Activated naive CD4-positive, alpha-beta T cell treated with anti-CD3 and anti-CD28 coated beads, Interleukin-2, amount 10 ng/mL, durations not matched to agents 7 days and 5 days (primary cell): ENCODE measurements around the gene RNF151.
"Not testable (repeated sequence)": the region's sequence is repeated elsewhere in the genome, so short reads cannot be mapped to it uniquely, and the experiment has no call there.

Source experiments
- CTCF ChIA-PET: fragments of 350-600 bp; sonication (Branson Sonifier 250); formaldehyde crosslinking; loops from one replicate; lab custom pipeline; 2021; ENCODE audit warnings: antibody characterized with exemption; lab: Charles Lee
- DNase-seq: peaks from one replicate; pipeline ENCODE4 v3.0.0-alpha.2; 2020
- H3K27ac Mint-ChIP-seq: one replicate; pipeline ENCODE4 v1.8.0; 2021; ENCODE audit warnings: mild to moderate bottlenecking, moderate library complexity, mixed read lengths
- H3K27me3 Mint-ChIP-seq: one replicate; pipeline ENCODE4 v1.8.0; 2021; ENCODE audit warnings: mild to moderate bottlenecking, mixed read lengths
- H3K36me3 Mint-ChIP-seq: one replicate; pipeline ENCODE4 v1.8.0; 2021; ENCODE audit warnings: mixed read lengths
- H3K4me1 Mint-ChIP-seq: one replicate; pipeline ENCODE4 v1.8.0; 2021; ENCODE audit warnings: mixed read lengths
- H3K4me3 Mint-ChIP-seq: one replicate; pipeline ENCODE4 v1.8.0; 2021; ENCODE audit warnings: mild to moderate bottlenecking, moderate library complexity, mixed read lengths
- H3K9me3 Mint-ChIP-seq: one replicate; pipeline ENCODE4 v1.8.0; 2021; ENCODE audit warnings: mixed read lengths

RNF151 gene

GRCh38 chr16:2004795-2005517, 38.3 kb downstream of the RNF151 start:
- peaks cover 45% of the 10 kb centered on the region for H3K4me1 Mint-ChIP-seq
- H3K4me3 Mint-ChIP-seq: no peak overlapping the region
- CTCF ChIA-PET: interaction anchor here (0.7 to 2.3 kb wide), 12 partner anchors 8 to 246 kb away, joined by 3 to 18 read pairs (median 4); partner anchors contain the start of genes ECI1, GFER, RAB26 and RPS2

GRCh38 chr16:2005646-2006045, 39.0 kb downstream of the RNF151 start:
- Mint-ChIP-seq H3K36me3 (peaks cover 23% of the 10 kb centered on the region), H3K4me3 (no peak overlapping the region), H3K27ac (no peak overlapping the region), H3K9me3 (no peaks in the 10 kb centered on the region), H3K27me3 (no peaks in the 10 kb centered on the region), H3K4me1 (peaks cover 51% of the 10 kb centered on the region)
- no peak for DNase-seq
- CTCF ChIA-PET: interaction anchor here (0.7 to 1.8 kb wide), 2 partner anchors 142 to 245 kb away, joined by 3 to 10 read pairs; partner anchors contain the start of genes ECI1 and RAB26

More at GRCh38 chr16:2004795-2005517, 38.3 kb downstream of the RNF151 start:
- Mint-ChIP-seq H3K36me3 (peaks cover 23% of the 10 kb centered on the region), H3K27me3 (no peaks in the 10 kb centered on the region), H3K9me3 (no peaks in the 10 kb centered on the region), H3K27ac (peak overlapping the region; percentile 55)
- no peak for DNase-seq

GRCh38 chr16:2006317-2006716, 39.7 kb downstream of the RNF151 start:
- DNase-seq: no peak
- no peaks in the 10 kb centered on the region for H3K9me3 Mint-ChIP-seq
- H3K36me3 Mint-ChIP-seq: peaks cover 16% of the 10 kb centered on the region
- CTCF ChIA-PET: no interaction called here
- H3K4me3 Mint-ChIP-seq: no peak overlapping the region
- H3K27ac Mint-ChIP-seq: no peak overlapping the region
- H3K27me3 Mint-ChIP-seq: no peaks in the 10 kb centered on the region
- H3K4me1 Mint-ChIP-seq: peaks cover 51% of the 10 kb centered on the region

- peaks cover 51% of the 10 kb centered on the region for H3K4me1 Mint-ChIP-seq
- H3K4me3 Mint-ChIP-seq: peak overlapping the region; percentile 86
- peaks cover 11% of the 10 kb centered on the region for H3K36me3 Mint-ChIP-seq
- no peak for DNase-seq
- peak overlapping the region; percentile 92 for H3K27ac Mint-ChIP-seq
- no peaks in the 10 kb centered on the region for H3K9me3 Mint-ChIP-seq
- CTCF ChIA-PET: interaction anchor here (2.0 kb wide), 1 partner anchor 133 kb away, joined by 8 read pairs; no protein-coding TSS in a partner anchor
- no peaks in the 10 kb centered on the region for H3K27me3 Mint-ChIP-seq
Observed at GRCh38 chr16:2007081-2007836, 40.6 kb downstream of the RNF151 start.

- H3K9me3 Mint-ChIP-seq: no peaks in the 10 kb centered on the region
- H3K4me1 Mint-ChIP-seq: peaks cover 51% of the 10 kb centered on the region
- peak overlapping the region; percentile 86 for H3K4me3 Mint-ChIP-seq
- CTCF ChIA-PET: interaction anchor here (2.0 kb wide), 1 partner anchor 132 kb away, joined by 8 read pairs; no protein-coding TSS in a partner anchor
- H3K36me3 Mint-ChIP-seq: peaks cover 9% of the 10 kb centered on the region
- peak overlapping the region; percentile 92 for H3K27ac Mint-ChIP-seq
- H3K27me3 Mint-ChIP-seq: no peaks in the 10 kb centered on the region
- DNase-seq: peak; percentile 52
Observed at GRCh38 chr16:2008009-2008526, 41.4 kb downstream of the RNF151 start.

GRCh38 chr16:2008631-2009163, 42.0 kb downstream of the RNF151 start:
- DNase-seq: peak; percentile 57
- peaks cover 8% of the 10 kb centered on the region for H3K36me3 Mint-ChIP-seq
- no peaks in the 10 kb centered on the region for H3K27me3 Mint-ChIP-seq
- peak overlapping the region; percentile 92 for H3K27ac Mint-ChIP-seq
- CTCF ChIA-PET: interaction anchor here (2.0 kb wide), 1 partner anchor 132 kb away, joined by 8 read pairs; no protein-coding TSS in a partner anchor
- H3K4me1 Mint-ChIP-seq: peaks cover 51% of the 10 kb centered on the region
- peak overlapping the region; percentile 86 for H3K4me3 Mint-ChIP-seq
- no peaks in the 10 kb centered on the region for H3K9me3 Mint-ChIP-seq

- Mint-ChIP-seq H3K27me3 (no peaks in the 10 kb centered on the region), H3K9me3 (no peaks in the 10 kb centered on the region), H3K4me3 (peak overlapping the region; percentile 86), H3K36me3 (peaks cover 8% of the 10 kb centered on the region), H3K27ac (peak overlapping the region; percentile 92), H3K4me1 (peaks cover 47% of the 10 kb centered on the region)
- CTCF ChIA-PET: interaction anchor here (2.0 kb wide), 1 partner anchor 131 kb away, joined by 8 read pairs; no protein-coding TSS in a partner anchor
- DNase-seq: peak; percentile 43
Observed at GRCh38 chr16:2009164-2009711, 42.6 kb downstream of the RNF151 start.

GRCh38 chr16:2009791-2010510, 43.3 kb downstream of the RNF151 start, which contains the start of gene ZNF598:
ZNF598 (minus strand) TSS chr16:2009821.
- CTCF ChIA-PET: no interaction called here
- Mint-ChIP-seq H3K9me3 (no peaks in the 10 kb centered on the region), H3K4me1 (peaks cover 42% of the 10 kb centered on the region), H3K36me3 (peaks cover 8% of the 10 kb centered on the region), H3K4me3 (peak within 1 kb of the TSS; percentile 90), H3K27me3 (no peaks in the 10 kb centered on the region), H3K27ac (peak within 1 kb of the TSS; percentile 92)
- DNase-seq: peak; percentile 85

GRCh38 chr16:2011726-2012125, 45.1 kb downstream of the RNF151 start:
- H3K9me3 Mint-ChIP-seq, CTCF ChIA-PET, H3K27ac Mint-ChIP-seq, DNase-seq, H3K4me3 Mint-ChIP-seq, H3K27me3 Mint-ChIP-seq, H3K36me3 Mint-ChIP-seq: not testable (repeated sequence)
- H3K4me1 Mint-ChIP-seq: peaks cover 30% of the 10 kb centered on the region

- H3K4me1 Mint-ChIP-seq: peaks cover 12% of the 10 kb centered on the region
- no peak for DNase-seq
- no peak overlapping the region for H3K4me3 Mint-ChIP-seq
- no peaks in the 10 kb centered on the region for H3K9me3 Mint-ChIP-seq
- H3K36me3 Mint-ChIP-seq: peaks cover 2% of the 10 kb centered on the region
- H3K27ac Mint-ChIP-seq: no peak overlapping the region
- peaks cover 25% of the 10 kb centered on the region for H3K27me3 Mint-ChIP-seq
- CTCF ChIA-PET: interaction anchor here (1.0 to 2.0 kb wide), 3 partner anchors 9 to 127 kb away, joined by 3 to 9 read pairs (median 6); no protein-coding TSS in a partner anchor
Observed at GRCh38 chr16:2013527-2013926, 46.9 kb downstream of the RNF151 start.

- no peak for DNase-seq
- Mint-ChIP-seq H3K4me1 (peaks cover 2% of the 10 kb centered on the region), H3K36me3 (no peaks in the 10 kb centered on the region), H3K27me3 (peaks cover 43% of the 10 kb centered on the region), H3K4me3 (no peak overlapping the region), H3K27ac (no peak overlapping the region), H3K9me3 (no peaks in the 10 kb centered on the region)
- CTCF ChIA-PET: no interaction called here
Observed at GRCh38 chr16:2015117-2015946, 48.7 kb downstream of the RNF151 start.

GRCh38 chr16:2015947-2016208, 49.2 kb downstream of the RNF151 start:
- Mint-ChIP-seq H3K27ac (no peak overlapping the region), H3K4me1 (peaks cover 4% of the 10 kb centered on the region), H3K27me3 (peaks cover 48% of the 10 kb centered on the region), H3K36me3 (no peaks in the 10 kb centered on the region), H3K4me3 (no peak overlapping the region), H3K9me3 (no peaks in the 10 kb centered on the region)
- DNase-seq: no peak
- CTCF ChIA-PET: interaction anchor here (0.6 to 1.0 kb wide), 4 partner anchors 12 to 198 kb away, joined by 3 to 9 read pairs (median 4); no protein-coding TSS in a partner anchor
